ENCODE results near the gene HOXC6. TPM values are rescaled to one million over a fixed set of nuclear protein-coding genes. Genes with fewer than 3 reads are reported as not detected.

Gene HOXC6
- total RNA-seq, 1 experiment from 2014 or later: 6.2 TPM

GRCh38 chr12:54047964-54048303 is 19.7 kb downstream of the HOXC6 start:
- no peaks in the 10 kb centered on the region for H3K9me3 ChIP-seq (replicated peaks)
- H3K36me3 ChIP-seq: 0 out of 2 replicates have a peak, but pooled peaks cover 4% of the 10 kb centered on the region
- no peak overlapping the region for H3K27ac ChIP-seq
- DNase-seq (ENCODE audit: low read depth in 1 of 2, low spot score in 2 of 2): no peak
- no peak overlapping the region for H3K4me3 ChIP-seq
- no peaks in the 10 kb centered on the region for H3K27me3 ChIP-seq (replicated peaks)
- H3K4me1 ChIP-seq (replicated peaks): peaks cover 17% of the 10 kb centered on the region

- Histone ChIP-seq H3K4me1 (replicated peaks) (peaks cover 21% of the 10 kb centered on the region), H3K9me3 (replicated peaks) (no peaks in the 10 kb centered on the region), H3K27ac (no peak overlapping the region), H3K4me3 (no peak overlapping the region), H3K27me3 (replicated peaks) (no peaks in the 10 kb centered on the region), H3K36me3 (0 out of 2 replicates have a peak, but pooled peaks cover 4% of the 10 kb centered on the region)
- DNase-seq (ENCODE audit: low read depth in 1 of 2, low spot score in 2 of 2): no peak
These were observed 20.3 kb downstream of the HOXC6 start for GRCh38 chr12:54048406-54049093.

GRCh38 chr12:54049108-54049507 is 20.9 kb downstream of the HOXC6 start:
- H3K27ac ChIP-seq: no peak overlapping the region
- H3K27me3 ChIP-seq (replicated peaks): no peaks in the 10 kb centered on the region
- H3K9me3 ChIP-seq (replicated peaks): no peaks in the 10 kb centered on the region
- H3K36me3 ChIP-seq: 0 out of 2 replicates have a peak, but pooled peaks cover 4% of the 10 kb centered on the region
- peaks cover 21% of the 10 kb centered on the region for H3K4me1 ChIP-seq (replicated peaks)
- H3K4me3 ChIP-seq: no peak overlapping the region
- DNase-seq (ENCODE audit: low read depth in 1 of 2, low spot score in 2 of 2): no peak

GRCh38 chr12:54050482-54050810 is 22.2 kb downstream of the HOXC6 start:
- H3K4me3 ChIP-seq: peak overlapping the region; percentile 11; the same call in 1 of the 2 replicates
- H3K9me3 ChIP-seq (replicated peaks): no peaks in the 10 kb centered on the region
- DNase-seq (ENCODE audit: low read depth in 1 of 2, low spot score in 2 of 2): no peak
- H3K36me3 ChIP-seq: peaks cover 9% of the 10 kb centered on the region; the same call in 1 of the 2 replicates
- peak overlapping the region; percentile 27 for H3K27ac ChIP-seq
- H3K4me1 ChIP-seq (replicated peaks): peaks cover 21% of the 10 kb centered on the region
- no peaks in the 10 kb centered on the region for H3K27me3 ChIP-seq (replicated peaks)

- H3K9me3 ChIP-seq (replicated peaks): no peaks in the 10 kb centered on the region
- no peak for DNase-seq (ENCODE audit: low read depth in 1 of 2, low spot score in 2 of 2)
- no peaks in the 10 kb centered on the region for H3K27me3 ChIP-seq (replicated peaks)
- H3K27ac ChIP-seq: no peak overlapping the region
- no peak overlapping the region for H3K4me3 ChIP-seq
- H3K4me1 ChIP-seq (replicated peaks): peaks cover 21% of the 10 kb centered on the region
- peaks cover 10% of the 10 kb centered on the region; the same call in 1 of the 2 replicates for H3K36me3 ChIP-seq
These were observed 23.0 kb downstream of the HOXC6 start for GRCh38 chr12:54051026-54051842.

- DNase-seq (ENCODE audit: low read depth in 1 of 2, low spot score in 2 of 2): no peak
- H3K27me3 ChIP-seq (replicated peaks): no peaks in the 10 kb centered on the region
These were observed 23.7 kb downstream of the HOXC6 start for GRCh38 chr12:54051874-54052437.

GRCh38 chr12:54052438-54053002 is 24.3 kb downstream of the HOXC6 start:
- peak in 1 of 2 experiments; percentile 6 for DNase-seq (ENCODE audit: low read depth in 1 of 2, low spot score in 2 of 2)
- no peaks in the 10 kb centered on the region for H3K27me3 ChIP-seq (replicated peaks)
- H3K27ac ChIP-seq: peak overlapping the region; percentile 45
- no peaks in the 10 kb centered on the region for H3K9me3 ChIP-seq (replicated peaks)
- peaks cover 21% of the 10 kb centered on the region for H3K4me1 ChIP-seq (replicated peaks)
- no peak overlapping the region for H3K4me3 ChIP-seq
- peaks cover 10% of the 10 kb centered on the region; the same call in 1 of the 2 replicates for H3K36me3 ChIP-seq

More at GRCh38 chr12:54051874-54052437, 23.7 kb downstream of the HOXC6 start:
- Histone ChIP-seq H3K4me1 (replicated peaks) (peaks cover 21% of the 10 kb centered on the region), H3K9me3 (replicated peaks) (no peaks in the 10 kb centered on the region), H3K4me3 (no peak overlapping the region), H3K36me3 (peaks cover 13% of the 10 kb centered on the region; the same call in 1 of the 2 replicates), H3K27ac (no peak overlapping the region)

- Histone ChIP-seq H3K9me3 (replicated peaks) (no peaks in the 10 kb centered on the region), H3K4me1 (replicated peaks) (peaks cover 21% of the 10 kb centered on the region), H3K27me3 (replicated peaks) (no peaks in the 10 kb centered on the region), H3K27ac (peak overlapping the region; percentile 45), H3K36me3 (peaks cover 8% of the 10 kb centered on the region; the same call in 1 of the 2 replicates), H3K4me3 (peak overlapping the region; percentile 42)
- peak in 1 of 2 experiments; percentile 15 for DNase-seq (ENCODE audit: low read depth in 1 of 2, low spot score in 2 of 2)
These were observed 24.9 kb downstream of the HOXC6 start for GRCh38 chr12:54053003-54053750.

GRCh38 chr12:54053751-54054741 is 25.8 kb downstream of the HOXC6 start, which contains the start of gene HOXC4:
Gene HOXC4 (plus strand): TSS chr12:54053835. CDS start chr12:54053923, 88 bp downstream.
- Histone ChIP-seq H3K27ac (peak within 1 kb of the TSS; percentile 45), H3K36me3 (peaks cover 8% of the 10 kb centered on the region; the same call in 1 of the 2 replicates), H3K4me1 (replicated peaks) (peaks cover 21% of the 10 kb centered on the region), H3K9me3 (replicated peaks) (no peaks in the 10 kb centered on the region), H3K27me3 (replicated peaks) (no peaks in the 10 kb centered on the region), H3K4me3 (peak within 1 kb of the TSS; percentile 42)
- DNase-seq (ENCODE audit: low read depth in 1 of 2, low spot score in 2 of 2): peak in 1 of 2 experiments; percentile 15

GRCh38 chr12:54054742-54055194 is 26.5 kb downstream of the HOXC6 start:
- Histone ChIP-seq H3K27me3 (replicated peaks) (no peaks in the 10 kb centered on the region), H3K4me3 (no peak overlapping the region; the same call in 1 of the 2 replicates), H3K36me3 (peaks cover 8% of the 10 kb centered on the region; the same call in 1 of the 2 replicates), H3K4me1 (replicated peaks) (peaks cover 18% of the 10 kb centered on the region), H3K27ac (no peak overlapping the region), H3K9me3 (replicated peaks) (no peaks in the 10 kb centered on the region)
- DNase-seq (ENCODE audit: low read depth in 1 of 2, low spot score in 2 of 2): no peak

- Histone ChIP-seq H3K36me3 (peaks cover 8% of the 10 kb centered on the region; the same call in 1 of the 2 replicates), H3K4me1 (replicated peaks) (peaks cover 11% of the 10 kb centered on the region), H3K9me3 (replicated peaks) (no peaks in the 10 kb centered on the region), H3K27me3 (replicated peaks) (no peaks in the 10 kb centered on the region), H3K27ac (no peak overlapping the region), H3K4me3 (no peak overlapping the region)
- no peak for DNase-seq (ENCODE audit: low read depth in 1 of 2, low spot score in 2 of 2)
These were observed 27.3 kb downstream of the HOXC6 start for GRCh38 chr12:54055552-54055951.

GRCh38 chr12:54056110-54056509 is 27.9 kb downstream of the HOXC6 start:
- Histone ChIP-seq H3K27me3 (replicated peaks) (no peaks in the 10 kb centered on the region), H3K27ac (no peak overlapping the region), H3K4me1 (replicated peaks) (peaks cover 10% of the 10 kb centered on the region)

More at GRCh38 chr12:54056110-54056509, 27.9 kb downstream of the HOXC6 start:
- peaks cover 8% of the 10 kb centered on the region; the same call in 1 of the 2 replicates for H3K36me3 ChIP-seq
- H3K4me3 ChIP-seq: no peak overlapping the region
- H3K9me3 ChIP-seq (replicated peaks): no peaks in the 10 kb centered on the region
- DNase-seq (ENCODE audit: low read depth in 1 of 2, low spot score in 2 of 2): no peak

Data from SJSA1 (cell line).